GM21528 (cell line): Measurements from ENCODE around the gene TBC1D5.

Source experiments
- ATAC-seq: cut with Tn5 transposase; IDR thresholded peaks from one replicate; pipeline ENCODE4 v1.9.1; 2021; ENCODE audit warnings: mild to moderate bottlenecking, moderate library complexity; ENCODE audit not compliant: unreplicated experiment, low FRiP score

Gene TBC1D5

GRCh38 chr3:17605934-17606333, 136.5 kb downstream of the TBC1D5 start:
- no peak for ATAC-seq

- ATAC-seq: no peak
Measured at GRCh38 chr3:17605032-17605431, 137.4 kb downstream of the TBC1D5 start.

- no peak for ATAC-seq
Measured at GRCh38 chr3:17602126-17602525, 140.3 kb downstream of the TBC1D5 start.

- no peak for ATAC-seq
Measured at GRCh38 chr3:17592956-17593355, 149.5 kb downstream of the TBC1D5 start.

GRCh38 chr3:17590465-17590864, 152.0 kb downstream of the TBC1D5 start:
- no peak for ATAC-seq

GRCh38 chr3:17589888-17590287, 152.5 kb downstream of the TBC1D5 start:
- ATAC-seq: no peak

GRCh38 chr3:17588422-17588821, 154.0 kb downstream of the TBC1D5 start:
- ATAC-seq: no peak

GRCh38 chr3:17585394-17586325, 156.8 kb downstream of the TBC1D5 start:
- no peak for ATAC-seq

- ATAC-seq: no peak
Measured at GRCh38 chr3:17584066-17584465, 158.4 kb downstream of the TBC1D5 start.

GRCh38 chr3:17583530-17583929, 158.9 kb downstream of the TBC1D5 start:
- ATAC-seq: no peak

- ATAC-seq: no peak
Measured at GRCh38 chr3:17581421-17582080, 160.9 kb downstream of the TBC1D5 start.

- no peak for ATAC-seq
Measured at GRCh38 chr3:17580901-17581300, 161.5 kb downstream of the TBC1D5 start.

GRCh38 chr3:17579289-17580031, 163.0 kb downstream of the TBC1D5 start:
- ATAC-seq: peak; percentile 97

- no peak for ATAC-seq
Measured at GRCh38 chr3:17577796-17578520, 164.5 kb downstream of the TBC1D5 start.

- ATAC-seq: peak; percentile 90
Measured at GRCh38 chr3:17573396-17573795, 169.0 kb downstream of the TBC1D5 start.

GRCh38 chr3:17571686-17572085, 170.7 kb downstream of the TBC1D5 start:
- ATAC-seq: no peak

GRCh38 chr3:17562845-17563244, 179.6 kb downstream of the TBC1D5 start:
- ATAC-seq: no peak

- ATAC-seq: no peak
Measured at GRCh38 chr3:17558565-17558964, 183.9 kb downstream of the TBC1D5 start.

GRCh38 chr3:17557749-17558463, 184.5 kb downstream of the TBC1D5 start:
- no peak for ATAC-seq

GRCh38 chr3:17555525-17555924, 186.9 kb downstream of the TBC1D5 start:
- ATAC-seq: no peak
